Activated T-cell treated with anti-CD3 and anti-CD28 coated beads for 1 hour (primary cell): ENCODE measurements around the gene DOCK2.
"Not testable (repeated sequence)": the region's sequence is repeated elsewhere in the genome, so short reads cannot be mapped to it uniquely, and the experiment has no call there.

Source experiments
- DNase-seq: peaks from one replicate; pipeline ENCODE4 v3.0.0-alpha.2; 2020; ENCODE audit warnings: low read depth

Gene DOCK2

DNA sequence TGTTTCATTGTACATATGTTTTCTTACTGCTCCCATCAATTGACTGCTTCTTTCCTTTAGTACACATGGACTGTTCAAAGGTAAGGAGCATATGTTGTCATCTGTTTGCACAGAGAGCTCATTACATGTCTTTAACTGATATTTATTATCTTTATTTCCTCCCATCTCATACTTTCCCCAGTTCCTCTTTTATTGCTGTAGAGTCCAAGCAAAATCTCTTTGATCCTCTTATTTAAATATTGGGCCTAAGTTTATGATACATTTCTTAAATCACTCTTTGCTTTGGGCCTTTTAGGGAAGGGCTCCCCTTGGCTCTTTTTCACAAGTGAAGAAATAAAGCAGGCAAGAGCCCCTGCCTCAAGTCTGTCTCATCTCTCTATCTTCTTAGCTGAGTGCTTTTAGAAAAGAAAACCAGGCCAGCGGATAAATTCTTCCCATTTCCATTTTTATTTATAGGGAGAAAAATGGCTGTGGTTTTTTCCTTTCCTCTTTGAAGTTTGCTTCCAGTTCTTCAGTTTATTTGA lies 152.4 kb downstream of the DOCK2 start:
- DNase-seq, result no peak

DNA sequence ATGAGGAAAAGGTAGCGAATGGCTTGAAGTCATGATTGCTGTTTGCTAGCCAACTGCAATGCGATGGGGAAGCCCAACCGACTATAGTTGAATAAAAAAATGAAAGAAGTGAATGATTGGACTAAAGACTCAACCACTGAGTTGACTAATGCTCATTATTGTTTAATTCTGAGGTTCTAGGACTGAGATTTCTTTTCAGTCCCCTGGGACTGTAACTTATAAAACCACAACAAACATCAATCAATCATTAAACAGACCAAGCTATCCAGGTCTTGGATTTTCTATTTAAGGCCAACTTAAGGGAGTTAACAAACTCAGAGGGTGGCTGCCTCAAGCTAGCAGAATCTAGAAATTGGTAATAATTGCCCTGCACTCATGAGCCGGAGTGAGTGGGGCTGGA lies 154.2 kb downstream of the DOCK2 start:
- no peak for DNase-seq

- DNase-seq, result no peak
Measured at GRCh38 chr5:169795338-169795737, 158.3 kb downstream of the DOCK2 start.

- no peak for DNase-seq
Measured at GRCh38 chr5:169796731-169797130, 159.7 kb downstream of the DOCK2 start.

GRCh38 chr5:169797577-169797976 lies 160.5 kb downstream of the DOCK2 start:
- DNase-seq, result no peak

- DNase-seq, result no peak
Measured at GRCh38 chr5:169798438-169798837, 161.4 kb downstream of the DOCK2 start.

GRCh38 chr5:169798906-169799660 lies 162.0 kb downstream of the DOCK2 start:
- no peak for DNase-seq

DNA sequence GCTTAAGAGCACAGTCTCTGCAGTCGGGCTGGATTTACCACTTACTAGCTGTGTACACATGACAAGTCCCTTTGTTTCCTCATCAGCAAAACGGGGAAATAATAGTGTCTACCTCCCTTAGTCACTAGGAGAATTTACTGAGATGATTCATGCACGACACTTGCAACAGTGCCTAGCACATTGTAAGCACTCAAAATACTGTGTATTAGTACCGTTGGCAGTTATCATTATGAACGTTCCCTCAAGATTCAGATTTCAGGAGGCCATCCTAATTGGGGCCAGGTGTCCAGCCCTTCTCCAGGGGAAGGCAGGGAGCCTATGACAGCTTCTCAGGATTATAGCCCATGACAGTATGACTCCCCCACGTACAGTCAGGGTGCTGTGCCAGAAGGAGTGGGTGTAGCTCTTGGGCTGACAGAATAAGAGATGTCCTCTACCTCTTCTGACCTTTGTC lies 164.3 kb downstream of the DOCK2 start:
- no peak for DNase-seq

DNA sequence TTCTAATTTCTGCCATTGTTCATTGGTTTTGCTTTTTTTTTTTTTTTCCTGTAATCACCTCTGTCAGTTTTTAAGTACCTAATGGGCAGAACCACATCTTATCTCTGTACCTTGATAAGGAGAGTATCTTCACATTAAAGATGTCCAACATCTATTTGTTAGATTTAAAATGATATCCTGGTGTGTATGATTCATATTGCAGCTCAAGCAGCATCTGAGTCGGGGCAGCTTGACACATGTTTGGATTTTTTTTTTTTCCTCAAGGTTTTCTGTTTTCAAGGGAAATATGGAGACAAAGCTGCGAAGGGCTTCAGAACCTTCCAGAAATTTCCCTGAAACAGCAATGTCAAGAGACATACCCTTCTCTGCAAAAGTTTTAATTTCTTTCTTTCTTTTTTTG lies 164.7 kb downstream of the DOCK2 start:
- no peak for DNase-seq

GRCh38 chr5:169803077-169803981 lies 166.3 kb downstream of the DOCK2 start:
- DNase-seq, result no peak

GRCh38 chr5:169804861-169805260 lies 167.8 kb downstream of the DOCK2 start:
- no peak for DNase-seq

- DNase-seq, result no peak
Measured at GRCh38 chr5:169805527-169805934, 168.5 kb downstream of the DOCK2 start.

GRCh38 chr5:169805937-169806700 lies 169.0 kb downstream of the DOCK2 start:
- DNase-seq, result no peak

- no peak for DNase-seq
Measured at GRCh38 chr5:169808118-169808581, 171.1 kb downstream of the DOCK2 start.

DNA sequence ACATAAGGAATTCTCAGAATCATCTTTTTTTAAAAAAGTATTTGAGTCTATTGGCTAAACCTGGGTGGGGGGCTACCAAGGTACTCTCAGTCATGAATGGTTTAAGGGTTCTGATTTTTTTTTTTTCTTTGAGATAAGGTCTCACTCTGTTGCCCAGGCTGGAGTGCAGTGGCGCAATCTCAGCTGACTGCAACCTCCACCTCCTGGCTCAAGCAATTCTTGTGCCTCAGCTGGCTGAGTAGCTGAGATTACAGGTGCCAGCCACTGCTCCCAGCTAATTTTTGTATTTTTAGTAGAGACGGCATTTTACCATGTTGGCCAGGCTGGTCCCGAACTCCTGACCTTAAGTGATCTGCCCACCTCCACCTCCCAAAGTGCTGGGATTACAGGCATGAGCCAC lies 171.8 kb downstream of the DOCK2 start:
- DNase-seq, result not testable (repeated sequence)

- no peak for DNase-seq
Measured at GRCh38 chr5:169809281-169809680, 172.2 kb downstream of the DOCK2 start.

GRCh38 chr5:169810524-169810923 lies 173.4 kb downstream of the DOCK2 start:
- DNase-seq, result no peak

DNA sequence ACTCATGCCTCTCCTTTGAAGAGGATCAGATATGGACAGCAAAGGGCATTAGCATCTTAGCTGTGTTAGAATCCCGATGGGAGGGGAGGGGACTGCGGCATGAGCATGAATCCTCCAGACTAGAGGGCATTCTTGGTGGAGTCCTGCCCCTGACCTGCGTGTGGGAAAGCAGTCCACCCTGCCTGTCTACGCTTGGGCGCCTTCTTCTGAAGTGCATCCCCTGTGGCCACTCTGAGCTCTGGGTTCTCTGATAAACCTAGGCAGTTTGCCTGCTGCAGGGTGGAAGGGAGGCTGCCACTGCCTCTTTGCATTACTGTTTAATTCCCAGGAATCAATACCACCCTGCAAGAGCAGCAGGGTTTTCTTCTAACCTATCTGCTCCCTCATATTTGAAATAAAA lies 173.9 kb downstream of the DOCK2 start:
- DNase-seq, result no peak

DNA sequence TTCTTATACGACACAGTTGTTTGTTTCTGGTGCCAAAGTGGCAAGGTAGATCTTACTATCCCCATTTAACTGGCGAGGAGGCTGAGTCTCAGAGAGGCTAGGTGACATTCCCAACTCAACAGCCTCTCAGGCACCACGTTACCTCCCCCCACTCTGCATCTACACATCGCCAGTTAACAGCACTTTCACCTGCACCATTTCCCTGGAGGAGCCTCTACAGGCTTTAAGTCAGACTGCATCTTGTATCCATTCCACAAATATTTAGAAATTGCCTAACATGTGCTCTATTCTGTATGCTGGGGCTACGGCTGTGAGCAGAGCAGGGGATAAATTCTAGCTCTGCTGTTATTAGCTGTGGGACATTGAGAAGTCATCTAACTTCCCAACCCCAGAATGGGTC lies 174.6 kb downstream of the DOCK2 start:
- no peak for DNase-seq

GRCh38 chr5:169812786-169813185 lies 175.7 kb downstream of the DOCK2 start:
- no peak for DNase-seq

DNA sequence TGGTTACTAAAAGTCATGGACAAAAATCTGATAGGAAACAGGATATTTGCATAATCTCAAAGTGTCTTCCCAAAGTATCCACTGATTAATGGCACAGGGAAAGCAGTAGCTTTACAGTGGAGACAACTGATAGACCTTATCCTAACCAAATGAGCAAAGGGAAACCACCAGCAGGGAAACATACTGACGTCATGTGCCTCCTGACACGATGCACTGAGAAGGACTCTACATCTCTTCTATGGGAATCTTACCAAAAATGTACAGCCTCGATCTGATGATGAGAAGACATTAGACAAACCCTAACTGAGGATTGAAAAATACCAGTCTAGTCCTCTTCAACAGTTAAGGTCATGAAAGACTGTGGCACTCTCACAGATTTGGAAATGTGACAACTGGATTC lies 177.0 kb downstream of the DOCK2 start:
- DNase-seq, result no peak

- no peak for DNase-seq
Measured at GRCh38 chr5:169814522-169814921, 177.4 kb downstream of the DOCK2 start.
